WTC11 (cell line): Measurements from ENCODE around the gene CALM3. TPM values are rescaled to one million over a fixed set of nuclear protein-coding genes. Genes with fewer than 3 reads are reported as not detected.
A peak's percentile ranks its signal among the peaks of the same experiment; 100 is the strongest.

Source experiments
- ATAC-seq: fragments of 200-7000 bp; cut with Tn5 transposase; 2 replicates; pipeline ENCODE4 v1.10.0; 2021; ENCODE audit warnings: mild to moderate bottlenecking, moderate library complexity
- Bru-seq: library from RNA; stranded (reverse); fragments of 400-500 nt; gene quantifications from one replicate; lab custom pipeline; 2021; lab: Mats Ljungman, UMichigan
- CTCF ChIA-PET: fragments of 300-600 bp; sonication (Branson Sonifier 250); formaldehyde crosslinking; loops from one replicate; lab custom pipeline; 2021; ENCODE audit warnings: antibody characterized with exemption; lab: Charles Lee
- POLR2A ChIA-PET: fragments of 350-600 bp; sonication (Branson Sonifier 250); formaldehyde crosslinking; loops from one replicate; lab custom pipeline; 2021; ENCODE audit warnings: antibody characterized with exemption; lab: Charles Lee
- DNase-seq: peaks from one replicate; pipeline ENCODE4 v3.0.0; 2021; ENCODE audit warnings: low spot score
- H3K27ac Mint-ChIP-seq: 2 replicates; pipeline ENCODE4 v1.8.0; 2021; ENCODE audit warnings: mixed read lengths
- H3K27me3 Mint-ChIP-seq: 2 replicates; pipeline ENCODE4 v1.8.0; 2021; ENCODE audit warnings: low read depth, mild to moderate bottlenecking, moderate library complexity, mixed read lengths
- H3K36me3 Mint-ChIP-seq: 2 replicates; pipeline ENCODE4 v1.8.0; 2021; ENCODE audit warnings: mixed read lengths
- H3K4me1 Mint-ChIP-seq: 2 replicates; pipeline ENCODE4 v1.8.0; 2022; ENCODE audit warnings: mixed read lengths
- H3K4me3 Mint-ChIP-seq: 2 replicates; pipeline ENCODE4 v1.8.0; 2021; ENCODE audit warnings: mild to moderate bottlenecking, moderate library complexity, mixed read lengths
- H3K9me3 Mint-ChIP-seq: 2 replicates; pipeline ENCODE4 v1.8.0; 2021; ENCODE audit warnings: mixed read lengths
- CREM ChIP-seq: sonication (generic); formaldehyde crosslinking; IDR thresholded peaks from 2 replicates; pipeline ENCODE4 v1.8.1; 2022; ENCODE audit warnings: mild to moderate bottlenecking, missing genetic modification reagents, moderate library complexity
- GRHL2 ChIP-seq: fragments of 250-450 bp; sonication (Bioruptor Pico); IDR thresholded peaks from 2 replicates; pipeline ENCODE4 v1.8.0; 2022; ENCODE audit warnings: mild to moderate bottlenecking, moderate library complexity; ENCODE audit not compliant: insufficient replicate concordance, severe bottlenecking
- HMGA2 ChIP-seq: fragments of 250-450 bp; sonication (Bioruptor Pico); IDR thresholded peaks from 2 replicates; pipeline ENCODE4 v1.4.0; 2021; ENCODE audit warnings: mild to moderate bottlenecking, moderate library complexity
- KAT7 ChIP-seq: sonication (generic); formaldehyde crosslinking; IDR thresholded peaks from 2 replicates; pipeline ENCODE4 v1.8.1; 2023; ENCODE audit warnings: missing genetic modification reagents, mild to moderate bottlenecking, borderline replicate concordance
- MXD4 ChIP-seq: fragments of 250-450 bp; sonication (Bioruptor Pico); IDR thresholded peaks from 2 replicates; pipeline ENCODE4 v1.8.0; 2021; ENCODE audit warnings: mild to moderate bottlenecking, moderate library complexity, borderline replicate concordance
- NR2C2 ChIP-seq: sonication (generic); formaldehyde crosslinking; IDR thresholded peaks from 2 replicates; pipeline ENCODE4 v1.8.0; 2022; ENCODE audit warnings: mild to moderate bottlenecking, missing genetic modification reagents
- SMAD4 ChIP-seq: sonication (generic); formaldehyde crosslinking; IDR thresholded peaks from 2 replicates; pipeline ENCODE4 v1.8.0; 2022; ENCODE audit warnings: mild to moderate bottlenecking, missing genetic modification reagents
- TEAD4 ChIP-seq: sonication (generic); formaldehyde crosslinking; IDR thresholded peaks from 2 replicates; pipeline ENCODE4 v1.8.0; 2022; ENCODE audit warnings: mild to moderate bottlenecking, missing genetic modification reagents
- ZNF219 ChIP-seq: sonication (generic); formaldehyde crosslinking; IDR thresholded peaks from 2 replicates; pipeline ENCODE4 v1.8.0; 2023; ENCODE audit warnings: missing genetic modification reagents, mild to moderate bottlenecking, borderline replicate concordance
- ZNF317 ChIP-seq: sonication (generic); formaldehyde crosslinking; IDR thresholded peaks from 2 replicates; pipeline ENCODE4 v1.8.1; 2023; ENCODE audit warnings: low read depth, mild to moderate bottlenecking, moderate library complexity, missing genetic modification reagents, borderline replicate concordance
- long read RNA-seq, 3 experiments: library from RNA in 1 of 3; library from capped mRNA in 1 of 3; library from polyadenylated mRNA in 1 of 3; unstranded in 2 of 3; stranded (forward) in 1 of 3; transcript quantifications; one replicate each; pipeline ENCODE4 v2.0.0, GENCODE V29; 2021
- total RNA-seq: library from RNA; stranded (reverse); gene quantifications from 3 replicates; pipeline ENCODE4 v1.2.3, GENCODE V29; 2021
- TF ChIP-seq, protein P1 (sequence below): sonication (generic); formaldehyde crosslinking; IDR thresholded peaks from 2 replicates; pipeline ENCODE4 v1.8.1; 2022; ENCODE audit warnings: missing genetic modification reagents, borderline replicate concordance
- TF ChIP-seq, protein P2 (sequence below): sonication (generic); formaldehyde crosslinking; IDR thresholded peaks from 2 replicates; pipeline ENCODE4 v1.8.1; 2022; ENCODE audit warnings: mild to moderate bottlenecking, moderate library complexity, missing genetic modification reagents
- TF ChIP-seq, protein P3 (sequence below): sonication (generic); formaldehyde crosslinking; IDR thresholded peaks from 2 replicates; pipeline ENCODE4 v1.8.1; 2022; ENCODE audit warnings: mild to moderate bottlenecking, missing genetic modification reagents, moderate library complexity, borderline replicate concordance
- TF ChIP-seq, protein P4 (sequence below): fragments of 250-450 bp; sonication (Bioruptor Pico); IDR thresholded peaks from 2 replicates; pipeline ENCODE4 v1.8.0; 2021; ENCODE audit warnings: mild to moderate bottlenecking
- TF ChIP-seq, protein P5 (sequence below): sonication (generic); formaldehyde crosslinking; IDR thresholded peaks from 2 replicates; pipeline ENCODE4 v1.8.1; 2022; ENCODE audit warnings: low read depth, mild to moderate bottlenecking, moderate library complexity, missing genetic modification reagents, borderline replicate concordance
- TF ChIP-seq, protein P6 (sequence below): sonication (generic); formaldehyde crosslinking; IDR thresholded peaks from 2 replicates; pipeline ENCODE4 v1.8.0; 2022; ENCODE audit warnings: mild to moderate bottlenecking, missing genetic modification reagents
- TF ChIP-seq, protein P7 (sequence below): sonication (generic); formaldehyde crosslinking; IDR thresholded peaks from 2 replicates; pipeline ENCODE4 v1.8.0; 2022; ENCODE audit warnings: missing genetic modification reagents
- TF ChIP-seq, protein P8 (sequence below): sonication (generic); formaldehyde crosslinking; IDR thresholded peaks from 2 replicates; pipeline ENCODE4 v1.8.1; 2022; ENCODE audit warnings: low read depth, missing genetic modification reagents, borderline replicate concordance

The CALM3 gene
- 306 to 350 TPM (median 346 TPM) in 3 replicates for total RNA-seq
- Bru-seq, nascent RNA: percentile 89 among the genes with signal in this experiment
- long read RNA-seq, experiment 1, transcript CALM3-207 (4 exons, 721 nt): minor isoform, 13 of 1,826 reads
- long read RNA-seq, experiment 1, transcript CALM3-210 (5 exons, 927 nt): minor isoform, 7 of 1,826 reads
- long read RNA-seq, experiment 1, transcript CALM3-201 (6 exons, 2,289 nt): major isoform, 1,700 of 1,826 reads
- long read RNA-seq, experiment 1, transcript CALM3-202 (6 exons, 702 nt): minor isoform, 11 of 1,826 reads
- long read RNA-seq, experiment 1, partial matches to known transcripts: 70 of 1,826 reads
- long read RNA-seq, experiment 1, other reads (novel, unspliced or antisense): 22 of 1,826 reads
- long read RNA-seq, experiment 2, transcript CALM3-207 (4 exons, 721 nt): minor isoform, 29 of 619 reads
- long read RNA-seq, experiment 2, transcript CALM3-201 (6 exons, 2,289 nt): major isoform, 294 of 619 reads
- long read RNA-seq, experiment 2, partial matches to known transcripts: 60 of 619 reads
- long read RNA-seq, experiment 2, other reads (novel, unspliced or antisense): 232 of 619 reads
- long read RNA-seq, experiment 3, transcript CALM3-201 (6 exons, 2,289 nt): major isoform, 96 of 113 reads
- long read RNA-seq, experiment 3, partial matches to known transcripts: 1 of 113 reads
- long read RNA-seq, experiment 3, other reads (novel, unspliced or antisense): 15 of 113 reads

DNA sequence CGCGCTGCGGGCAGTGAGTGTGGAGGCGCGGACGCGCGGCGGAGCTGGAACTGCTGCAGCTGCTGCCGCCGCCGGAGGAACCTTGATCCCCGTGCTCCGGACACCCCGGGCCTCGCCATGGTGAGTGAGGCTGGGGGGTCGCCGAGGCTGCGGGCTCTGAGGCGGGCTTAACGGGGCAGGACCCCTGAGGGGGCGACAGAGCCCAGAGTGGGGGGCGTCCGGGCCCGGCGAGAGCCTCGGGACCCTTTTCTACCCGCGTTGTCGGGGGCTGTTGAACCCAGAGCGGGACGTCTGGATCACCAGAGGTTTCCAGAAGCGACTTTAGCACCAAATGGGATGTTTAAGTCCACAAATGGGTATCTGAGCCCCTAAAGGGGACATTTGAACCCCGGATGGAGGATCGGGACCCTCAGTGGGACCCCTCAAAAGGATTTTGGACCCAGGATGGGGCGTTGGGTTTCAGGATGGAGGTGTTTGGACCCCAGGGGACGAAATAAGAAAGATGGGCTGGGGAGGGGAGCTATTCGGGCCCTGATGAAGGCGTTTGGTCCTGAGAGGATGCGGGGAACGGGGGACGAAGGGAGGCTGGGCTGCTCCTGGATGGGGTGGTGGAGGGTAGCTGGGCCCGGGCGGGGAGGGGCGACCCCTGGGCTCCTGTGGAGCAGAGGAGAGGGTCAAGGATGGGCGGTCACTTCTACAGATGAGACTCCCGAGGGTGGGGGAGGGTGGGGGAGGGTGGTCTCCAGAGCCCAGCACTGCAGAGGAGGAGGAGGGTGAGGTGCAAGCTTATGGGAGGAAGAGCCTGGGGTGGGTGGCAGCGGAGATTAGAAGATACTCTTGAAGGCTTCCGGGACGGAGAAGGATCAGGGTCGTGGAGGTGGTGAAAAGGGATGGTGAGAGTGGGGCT, at the start of gene CALM3:
TSS of gene CALM3 (plus strand) at position 13 of the 907 bp plus-strand sequence. CDS start at position 118, 105 bp downstream.
- H3K36me3 Mint-ChIP-seq: peaks cover 8% of the 10 kb centered on the region
- POLR2A ChIA-PET: interaction anchor here (0.6 to 1.3 kb wide), 12 partner anchors 9 to 198 kb away, joined by 3 to 9 read pairs (median 4); no protein-coding TSS in a partner anchor
- no peak for DNase-seq
- H3K27me3 Mint-ChIP-seq: no peaks in the 10 kb centered on the region; the same call in 1 of the 2 replicates
- H3K9me3 Mint-ChIP-seq: peaks cover 11% of the 10 kb centered on the region
- CTCF ChIA-PET: interaction anchor here (0.6 to 6.1 kb wide), 18 partner anchors 10 to 785 kb away, joined by 3 to 53 read pairs (median 6); partner anchors contain the start of genes CCDC8, DACT3 and PPP5C
- peak within 1 kb of the TSS; percentile 88 for H3K4me3 Mint-ChIP-seq
- peak within 1 kb of the TSS; percentile 100 for H3K27ac Mint-ChIP-seq
- peaks cover 27% of the 10 kb centered on the region for H3K4me1 Mint-ChIP-seq
- no peak for ATAC-seq
- TF ChIP-seq, protein P1, sequence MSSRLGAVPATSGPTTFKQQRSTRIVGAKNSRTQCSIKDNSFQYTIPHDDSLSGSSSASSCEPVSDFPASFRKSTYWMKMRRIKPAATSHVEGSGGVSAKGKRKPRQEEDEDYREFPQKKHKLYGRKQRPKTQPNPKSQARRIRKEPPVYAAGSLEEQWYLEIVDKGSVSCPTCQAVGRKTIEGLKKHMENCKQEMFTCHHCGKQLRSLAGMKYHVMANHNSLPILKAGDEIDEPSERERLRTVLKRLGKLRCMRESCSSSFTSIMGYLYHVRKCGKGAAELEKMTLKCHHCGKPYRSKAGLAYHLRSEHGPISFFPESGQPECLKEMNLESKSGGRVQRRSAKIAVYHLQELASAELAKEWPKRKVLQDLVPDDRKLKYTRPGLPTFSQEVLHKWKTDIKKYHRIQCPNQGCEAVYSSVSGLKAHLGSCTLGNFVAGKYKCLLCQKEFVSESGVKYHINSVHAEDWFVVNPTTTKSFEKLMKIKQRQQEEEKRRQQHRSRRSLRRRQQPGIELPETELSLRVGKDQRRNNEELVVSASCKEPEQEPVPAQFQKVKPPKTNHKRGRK (CRISPR knock-in tag): no peak
- TF ChIP-seq MXD4 (CRISPR knock-in tag) (no peak), NR2C2 (no peak), ZNF219 (CRISPR knock-in tag) (no peak), HMGA2 (CRISPR knock-in tag) (no peak), CREM (no peak), KAT7 (CRISPR knock-in tag) (0 out of 2 replicates have a peak, but pooled peaks have one; percentile 35), ZNF317 (CRISPR knock-in tag) (no peak), SMAD4 (CRISPR knock-in tag) (no peak), GRHL2 (CRISPR knock-in tag) (no peak), TEAD4 (no peak)
- TF ChIP-seq, protein P2, sequence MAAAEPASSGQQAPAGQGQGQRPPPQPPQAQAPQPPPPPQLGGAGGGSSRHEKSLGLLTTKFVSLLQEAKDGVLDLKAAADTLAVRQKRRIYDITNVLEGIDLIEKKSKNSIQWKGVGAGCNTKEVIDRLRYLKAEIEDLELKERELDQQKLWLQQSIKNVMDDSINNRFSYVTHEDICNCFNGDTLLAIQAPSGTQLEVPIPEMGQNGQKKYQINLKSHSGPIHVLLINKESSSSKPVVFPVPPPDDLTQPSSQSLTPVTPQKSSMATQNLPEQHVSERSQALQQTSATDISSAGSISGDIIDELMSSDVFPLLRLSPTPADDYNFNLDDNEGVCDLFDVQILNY: peak; percentile 8; the same call in 1 of the 2 replicates
- TF ChIP-seq, protein P3, sequence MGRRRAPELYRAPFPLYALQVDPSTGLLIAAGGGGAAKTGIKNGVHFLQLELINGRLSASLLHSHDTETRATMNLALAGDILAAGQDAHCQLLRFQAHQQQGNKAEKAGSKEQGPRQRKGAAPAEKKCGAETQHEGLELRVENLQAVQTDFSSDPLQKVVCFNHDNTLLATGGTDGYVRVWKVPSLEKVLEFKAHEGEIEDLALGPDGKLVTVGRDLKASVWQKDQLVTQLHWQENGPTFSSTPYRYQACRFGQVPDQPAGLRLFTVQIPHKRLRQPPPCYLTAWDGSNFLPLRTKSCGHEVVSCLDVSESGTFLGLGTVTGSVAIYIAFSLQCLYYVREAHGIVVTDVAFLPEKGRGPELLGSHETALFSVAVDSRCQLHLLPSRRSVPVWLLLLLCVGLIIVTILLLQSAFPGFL: no peak
- TF ChIP-seq, protein P4, sequence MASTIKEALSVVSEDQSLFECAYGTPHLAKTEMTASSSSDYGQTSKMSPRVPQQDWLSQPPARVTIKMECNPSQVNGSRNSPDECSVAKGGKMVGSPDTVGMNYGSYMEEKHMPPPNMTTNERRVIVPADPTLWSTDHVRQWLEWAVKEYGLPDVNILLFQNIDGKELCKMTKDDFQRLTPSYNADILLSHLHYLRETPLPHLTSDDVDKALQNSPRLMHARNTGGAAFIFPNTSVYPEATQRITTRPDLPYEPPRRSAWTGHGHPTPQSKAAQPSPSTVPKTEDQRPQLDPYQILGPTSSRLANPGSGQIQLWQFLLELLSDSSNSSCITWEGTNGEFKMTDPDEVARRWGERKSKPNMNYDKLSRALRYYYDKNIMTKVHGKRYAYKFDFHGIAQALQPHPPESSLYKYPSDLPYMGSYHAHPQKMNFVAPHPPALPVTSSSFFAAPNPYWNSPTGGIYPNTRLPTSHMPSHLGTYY (CRISPR knock-in tag): no peak
- TF ChIP-seq, protein P5, sequence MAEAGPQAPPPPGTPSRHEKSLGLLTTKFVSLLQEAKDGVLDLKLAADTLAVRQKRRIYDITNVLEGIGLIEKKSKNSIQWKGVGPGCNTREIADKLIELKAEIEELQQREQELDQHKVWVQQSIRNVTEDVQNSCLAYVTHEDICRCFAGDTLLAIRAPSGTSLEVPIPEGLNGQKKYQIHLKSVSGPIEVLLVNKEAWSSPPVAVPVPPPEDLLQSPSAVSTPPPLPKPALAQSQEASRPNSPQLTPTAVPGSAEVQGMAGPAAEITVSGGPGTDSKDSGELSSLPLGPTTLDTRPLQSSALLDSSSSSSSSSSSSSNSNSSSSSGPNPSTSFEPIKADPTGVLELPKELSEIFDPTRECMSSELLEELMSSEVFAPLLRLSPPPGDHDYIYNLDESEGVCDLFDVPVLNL (CRISPR knock-in tag): no peak
- TF ChIP-seq, protein P6, sequence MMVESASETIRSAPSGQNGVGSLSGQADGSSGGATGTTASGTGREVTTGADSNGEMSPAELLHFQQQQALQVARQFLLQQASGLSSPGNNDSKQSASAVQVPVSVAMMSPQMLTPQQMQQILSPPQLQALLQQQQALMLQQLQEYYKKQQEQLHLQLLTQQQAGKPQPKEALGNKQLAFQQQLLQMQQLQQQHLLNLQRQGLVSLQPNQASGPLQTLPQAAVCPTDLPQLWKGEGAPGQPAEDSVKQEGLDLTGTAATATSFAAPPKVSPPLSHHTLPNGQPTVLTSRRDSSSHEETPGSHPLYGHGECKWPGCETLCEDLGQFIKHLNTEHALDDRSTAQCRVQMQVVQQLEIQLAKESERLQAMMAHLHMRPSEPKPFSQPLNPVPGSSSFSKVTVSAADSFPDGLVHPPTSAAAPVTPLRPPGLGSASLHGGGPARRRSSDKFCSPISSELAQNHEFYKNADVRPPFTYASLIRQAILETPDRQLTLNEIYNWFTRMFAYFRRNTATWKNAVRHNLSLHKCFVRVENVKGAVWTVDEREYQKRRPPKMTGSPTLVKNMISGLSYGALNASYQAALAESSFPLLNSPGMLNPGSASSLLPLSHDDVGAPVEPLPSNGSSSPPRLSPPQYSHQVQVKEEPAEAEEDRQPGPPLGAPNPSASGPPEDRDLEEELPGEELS: no peak
- TF ChIP-seq, protein P7, sequence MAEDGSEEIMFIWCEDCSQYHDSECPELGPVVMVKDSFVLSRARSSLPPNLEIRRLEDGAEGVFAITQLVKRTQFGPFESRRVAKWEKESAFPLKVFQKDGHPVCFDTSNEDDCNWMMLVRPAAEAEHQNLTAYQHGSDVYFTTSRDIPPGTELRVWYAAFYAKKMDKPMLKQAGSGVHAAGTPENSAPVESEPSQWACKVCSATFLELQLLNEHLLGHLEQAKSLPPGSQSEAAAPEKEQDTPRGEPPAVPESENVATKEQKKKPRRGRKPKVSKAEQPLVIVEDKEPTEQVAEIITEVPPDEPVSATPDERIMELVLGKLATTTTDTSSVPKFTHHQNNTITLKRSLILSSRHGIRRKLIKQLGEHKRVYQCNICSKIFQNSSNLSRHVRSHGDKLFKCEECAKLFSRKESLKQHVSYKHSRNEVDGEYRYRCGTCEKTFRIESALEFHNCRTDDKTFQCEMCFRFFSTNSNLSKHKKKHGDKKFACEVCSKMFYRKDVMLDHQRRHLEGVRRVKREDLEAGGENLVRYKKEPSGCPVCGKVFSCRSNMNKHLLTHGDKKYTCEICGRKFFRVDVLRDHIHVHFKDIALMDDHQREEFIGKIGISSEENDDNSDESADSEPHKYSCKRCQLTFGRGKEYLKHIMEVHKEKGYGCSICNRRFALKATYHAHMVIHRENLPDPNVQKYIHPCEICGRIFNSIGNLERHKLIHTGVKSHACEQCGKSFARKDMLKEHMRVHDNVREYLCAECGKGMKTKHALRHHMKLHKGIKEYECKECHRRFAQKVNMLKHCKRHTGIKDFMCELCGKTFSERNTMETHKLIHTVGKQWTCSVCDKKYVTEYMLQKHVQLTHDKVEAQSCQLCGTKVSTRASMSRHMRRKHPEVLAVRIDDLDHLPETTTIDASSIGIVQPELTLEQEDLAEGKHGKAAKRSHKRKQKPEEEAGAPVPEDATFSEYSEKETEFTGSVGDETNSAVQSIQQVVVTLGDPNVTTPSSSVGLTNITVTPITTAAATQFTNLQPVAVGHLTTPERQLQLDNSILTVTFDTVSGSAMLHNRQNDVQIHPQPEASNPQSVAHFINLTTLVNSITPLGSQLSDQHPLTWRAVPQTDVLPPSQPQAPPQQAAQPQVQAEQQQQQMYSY (CRISPR knock-in tag): no peak
- TF ChIP-seq, protein P8, sequence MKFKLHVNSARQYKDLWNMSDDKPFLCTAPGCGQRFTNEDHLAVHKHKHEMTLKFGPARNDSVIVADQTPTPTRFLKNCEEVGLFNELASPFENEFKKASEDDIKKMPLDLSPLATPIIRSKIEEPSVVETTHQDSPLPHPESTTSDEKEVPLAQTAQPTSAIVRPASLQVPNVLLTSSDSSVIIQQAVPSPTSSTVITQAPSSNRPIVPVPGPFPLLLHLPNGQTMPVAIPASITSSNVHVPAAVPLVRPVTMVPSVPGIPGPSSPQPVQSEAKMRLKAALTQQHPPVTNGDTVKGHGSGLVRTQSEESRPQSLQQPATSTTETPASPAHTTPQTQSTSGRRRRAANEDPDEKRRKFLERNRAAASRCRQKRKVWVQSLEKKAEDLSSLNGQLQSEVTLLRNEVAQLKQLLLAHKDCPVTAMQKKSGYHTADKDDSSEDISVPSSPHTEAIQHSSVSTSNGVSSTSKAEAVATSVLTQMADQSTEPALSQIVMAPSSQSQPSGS (CRISPR knock-in tag): no peak
